HG03442 (cell line): Measurements from ENCODE around the gene FOXF2.
"Not testable (repeated sequence)": the region's sequence is repeated elsewhere in the genome, so short reads cannot be mapped to it uniquely, and the experiment has no call there.

ENCODE experiments used
- ATAC-seq: cut with Tn5 transposase; IDR thresholded peaks from one replicate; pipeline ENCODE4 v1.9.1; 2021; ENCODE audit warnings: mild to moderate bottlenecking, moderate library complexity; ENCODE audit not compliant: unreplicated experiment

The FOXF2 gene

GRCh38 chr6:1389369-1390132, at the start of gene FOXF2:
Gene FOXF2 (plus strand): TSS chr6:1389576. CDS start chr6:1389948, 372 bp downstream.
- ATAC-seq: no peak

- no peak for ATAC-seq
Observed at GRCh38 chr6:1346101-1346500, 43.3 kb upstream of the FOXF2 start.

- no peak for ATAC-seq
Observed at GRCh38 chr6:1346558-1347091, 42.8 kb upstream of the FOXF2 start.

- no peak for ATAC-seq
Observed at GRCh38 chr6:1347161-1347560, 42.2 kb upstream of the FOXF2 start.

- ATAC-seq: no peak
Observed at GRCh38 chr6:1348675-1349074, 40.7 kb upstream of the FOXF2 start.

- ATAC-seq: no peak
Observed at GRCh38 chr6:1349655-1350054, 39.7 kb upstream of the FOXF2 start.

- no peak for ATAC-seq
Observed at GRCh38 chr6:1351381-1352008, 37.9 kb upstream of the FOXF2 start.

- not testable (repeated sequence) for ATAC-seq
Observed at GRCh38 chr6:1355068-1355467, 34.3 kb upstream of the FOXF2 start.

GRCh38 chr6:1361717-1362116, 27.7 kb upstream of the FOXF2 start:
- ATAC-seq: not testable (repeated sequence)

- no peak for ATAC-seq
Observed at GRCh38 chr6:1362643-1363042, 26.7 kb upstream of the FOXF2 start.

- ATAC-seq: no peak
Observed at GRCh38 chr6:1363298-1363697, 26.1 kb upstream of the FOXF2 start.

GRCh38 chr6:1363729-1364572, 25.4 kb upstream of the FOXF2 start:
- no peak for ATAC-seq

GRCh38 chr6:1364791-1365190, 24.6 kb upstream of the FOXF2 start:
- no peak for ATAC-seq

GRCh38 chr6:1365686-1366085, 23.7 kb upstream of the FOXF2 start:
- ATAC-seq: no peak

GRCh38 chr6:1367771-1368170, 21.6 kb upstream of the FOXF2 start:
- ATAC-seq: no peak

GRCh38 chr6:1368940-1369339, 20.4 kb upstream of the FOXF2 start:
- no peak for ATAC-seq

- not testable (repeated sequence) for ATAC-seq
Observed at GRCh38 chr6:1369695-1370094, 19.7 kb upstream of the FOXF2 start.

- ATAC-seq: no peak
Observed at GRCh38 chr6:1371933-1372332, 17.4 kb upstream of the FOXF2 start.

- no peak for ATAC-seq
Observed at GRCh38 chr6:1372690-1373089, 16.7 kb upstream of the FOXF2 start.

- ATAC-seq: no peak
Observed at GRCh38 chr6:1376653-1377052, 12.7 kb upstream of the FOXF2 start.

- no peak for ATAC-seq
Observed at GRCh38 chr6:1377526-1377925, 11.8 kb upstream of the FOXF2 start.
